ENCODE results near the gene GPC6.

DNA sequence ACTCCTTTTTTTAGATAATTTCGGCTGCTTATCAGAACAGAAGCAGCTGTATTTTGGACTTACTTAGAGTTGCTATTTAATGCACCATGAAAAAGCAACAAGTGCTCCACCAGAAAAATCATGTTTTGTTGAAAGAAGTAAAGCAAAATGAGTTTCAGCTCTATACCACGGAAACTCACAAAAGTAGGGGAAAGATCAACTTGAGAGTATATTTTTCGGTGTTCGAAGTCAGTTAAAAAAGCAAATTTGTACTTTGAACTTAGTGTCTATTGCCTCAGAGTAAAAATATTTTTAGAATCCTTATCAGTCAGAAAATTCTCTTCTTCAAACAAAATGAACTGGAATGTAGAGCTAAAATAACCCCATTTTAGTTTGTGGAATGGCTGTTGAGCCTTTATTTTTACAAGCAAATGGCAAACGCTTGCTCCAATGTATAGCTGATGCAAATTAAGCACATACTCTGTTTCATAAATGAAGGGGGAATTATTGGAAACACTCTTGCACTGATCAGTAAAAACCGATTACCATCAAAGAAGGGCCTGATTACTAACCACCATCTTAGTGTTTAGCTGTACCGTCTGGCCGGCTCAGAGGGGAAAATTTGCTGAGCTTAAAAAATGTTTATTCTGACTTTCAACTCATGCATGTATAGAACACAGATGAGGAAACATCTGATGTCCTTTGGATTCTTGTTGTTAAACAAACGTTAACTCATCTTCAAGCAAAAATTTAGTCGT is 540.7 kb downstream of the GPC6 start:
- TF ChIP-seq CTCF (IDR thresholded peaks at IDR 0.05) (no peak), RAD21 (conservative IDR thresholded peaks at IDR 0.05 in 1 of 2, IDR thresholded peaks at IDR 0.05 in 1 of 2) (no peak), KDM5A (IDR thresholded peaks at IDR 0.05) (no peak), SMC3 (IDR thresholded peaks at IDR 0.05) (no peak), SREBF2 (IDR thresholded peaks at IDR 0.05) (no peak)

Data from A549 (cell line).